Measurements from ENCODE around the gene WDR93. TPM values are rescaled to one million over a fixed set of nuclear protein-coding genes. Genes with fewer than 3 reads are reported as not detected.

WDR93 gene
- total and polyA plus RNA-seq, 4 donors, result 0.08 TPM; not detected in 2

GRCh38 chr15:89671687-89672086 lies 18.9 kb upstream of the WDR93 start:
- Histone ChIP-seq H3K4me3 (ENCODE audit: low read depth in 1 of 3, low read length in 3 of 3) (no peak overlapping the region), H3K36me3 (ENCODE audit: control insufficient read depth in 4 of 4, insufficient read depth in 3 of 4, low read depth in 1 of 4, low read length in 3 of 4) (peaks cover 0 to 11% (median 1%) of the 10 kb centered on the region in 4 donors), H3K9ac (ENCODE audit: low read depth in 1 of 2, low read length in 2 of 2) (no peak overlapping the region), H3K9me3 (ENCODE audit: control insufficient read depth in 4 of 4, low read length in 3 of 4) (no peaks in the 10 kb centered on the region), H3K4me1 (ENCODE audit: control insufficient read depth in 4 of 4, insufficient read depth in 4 of 4, low read length in 3 of 4) (peaks cover 0 to 25% (median 20%) of the 10 kb centered on the region in 4 donors), H3K27me3 (ENCODE audit: control insufficient read depth in 4 of 4, insufficient read depth in 4 of 4, low read length in 3 of 4) (no peaks in the 10 kb centered on the region), H3K27ac (ENCODE audit: low read depth in 1 of 2, low read length in 2 of 2) (no peak overlapping the region)
- DNase-seq (ENCODE audit: low spot score), result no peak
- TF ChIP-seq, protein P1, sequence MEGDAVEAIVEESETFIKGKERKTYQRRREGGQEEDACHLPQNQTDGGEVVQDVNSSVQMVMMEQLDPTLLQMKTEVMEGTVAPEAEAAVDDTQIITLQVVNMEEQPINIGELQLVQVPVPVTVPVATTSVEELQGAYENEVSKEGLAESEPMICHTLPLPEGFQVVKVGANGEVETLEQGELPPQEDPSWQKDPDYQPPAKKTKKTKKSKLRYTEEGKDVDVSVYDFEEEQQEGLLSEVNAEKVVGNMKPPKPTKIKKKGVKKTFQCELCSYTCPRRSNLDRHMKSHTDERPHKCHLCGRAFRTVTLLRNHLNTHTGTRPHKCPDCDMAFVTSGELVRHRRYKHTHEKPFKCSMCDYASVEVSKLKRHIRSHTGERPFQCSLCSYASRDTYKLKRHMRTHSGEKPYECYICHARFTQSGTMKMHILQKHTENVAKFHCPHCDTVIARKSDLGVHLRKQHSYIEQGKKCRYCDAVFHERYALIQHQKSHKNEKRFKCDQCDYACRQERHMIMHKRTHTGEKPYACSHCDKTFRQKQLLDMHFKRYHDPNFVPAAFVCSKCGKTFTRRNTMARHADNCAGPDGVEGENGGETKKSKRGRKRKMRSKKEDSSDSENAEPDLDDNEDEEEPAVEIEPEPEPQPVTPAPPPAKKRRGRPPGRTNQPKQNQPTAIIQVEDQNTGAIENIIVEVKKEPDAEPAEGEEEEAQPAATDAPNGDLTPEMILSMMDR (IDR thresholded peaks at IDR 0.05; ENCODE audit: low read depth, low read length, missing input control), result no peak
- TF ChIP-seq REST (IDR thresholded peaks at IDR 0.05) (no peak), RXRA (IDR thresholded peaks at IDR 0.05) (no peak), HNF4A (conservative IDR thresholded peaks at IDR 0.05) (no peak), EGR1 (IDR thresholded peaks at IDR 0.05; ENCODE audit: low read depth in 2 of 2) (no peak), GABPA (IDR thresholded peaks at IDR 0.05 in 1 of 2, conservative IDR thresholded peaks at IDR 0.05 in 1 of 2) (no peak), TAF1 (conservative IDR thresholded peaks at IDR 0.05) (no peak), JUND (IDR thresholded peaks at IDR 0.05) (no peak), RAD21 (IDR thresholded peaks at IDR 0.05) (no peak), NR2F2 (IDR thresholded peaks at IDR 0.05) (no peak), SP1 (IDR thresholded peaks at IDR 0.05) (no peak), HNF4G (IDR thresholded peaks at IDR 0.05) (no peak), FOXA2 (IDR thresholded peaks at IDR 0.05) (no peak), FOXA1 (IDR thresholded peaks at IDR 0.05) (no peak), ATF3 (IDR thresholded peaks at IDR 0.05) (no peak), YY1 (IDR thresholded peaks at IDR 0.05) (no peak)
- TF ChIP-seq, protein P2, sequence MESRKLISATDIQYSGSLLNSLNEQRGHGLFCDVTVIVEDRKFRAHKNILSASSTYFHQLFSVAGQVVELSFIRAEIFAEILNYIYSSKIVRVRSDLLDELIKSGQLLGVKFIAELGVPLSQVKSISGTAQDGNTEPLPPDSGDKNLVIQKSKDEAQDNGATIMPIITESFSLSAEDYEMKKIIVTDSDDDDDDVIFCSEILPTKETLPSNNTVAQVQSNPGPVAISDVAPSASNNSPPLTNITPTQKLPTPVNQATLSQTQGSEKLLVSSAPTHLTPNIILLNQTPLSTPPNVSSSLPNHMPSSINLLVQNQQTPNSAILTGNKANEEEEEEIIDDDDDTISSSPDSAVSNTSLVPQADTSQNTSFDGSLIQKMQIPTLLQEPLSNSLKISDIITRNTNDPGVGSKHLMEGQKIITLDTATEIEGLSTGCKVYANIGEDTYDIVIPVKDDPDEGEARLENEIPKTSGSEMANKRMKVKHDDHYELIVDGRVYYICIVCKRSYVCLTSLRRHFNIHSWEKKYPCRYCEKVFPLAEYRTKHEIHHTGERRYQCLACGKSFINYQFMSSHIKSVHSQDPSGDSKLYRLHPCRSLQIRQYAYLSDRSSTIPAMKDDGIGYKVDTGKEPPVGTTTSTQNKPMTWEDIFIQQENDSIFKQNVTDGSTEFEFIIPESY (IDR thresholded peaks at IDR 0.05), result no peak
- TF ChIP-seq, protein P3, sequence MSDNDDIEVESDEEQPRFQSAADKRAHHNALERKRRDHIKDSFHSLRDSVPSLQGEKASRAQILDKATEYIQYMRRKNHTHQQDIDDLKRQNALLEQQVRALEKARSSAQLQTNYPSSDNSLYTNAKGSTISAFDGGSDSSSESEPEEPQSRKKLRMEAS (IDR thresholded peaks at IDR 0.05), result no peak
- WGBS, result 64% methylated on average over 4 of the region's 4 CpGs
